HG03432 (cell line): ENCODE results near the gene SAP30.

ENCODE experiments used
- ATAC-seq: cut with Tn5 transposase; IDR thresholded peaks from one replicate; pipeline ENCODE4 v1.9.1; 2021; ENCODE audit warnings: mild to moderate bottlenecking, moderate library complexity; ENCODE audit not compliant: unreplicated experiment

SAP30 gene, protein sequence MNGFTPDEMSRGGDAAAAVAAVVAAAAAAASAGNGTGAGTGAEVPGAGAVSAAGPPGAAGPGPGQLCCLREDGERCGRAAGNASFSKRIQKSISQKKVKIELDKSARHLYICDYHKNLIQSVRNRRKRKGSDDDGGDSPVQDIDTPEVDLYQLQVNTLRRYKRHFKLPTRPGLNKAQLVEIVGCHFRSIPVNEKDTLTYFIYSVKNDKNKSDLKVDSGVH

DNA sequence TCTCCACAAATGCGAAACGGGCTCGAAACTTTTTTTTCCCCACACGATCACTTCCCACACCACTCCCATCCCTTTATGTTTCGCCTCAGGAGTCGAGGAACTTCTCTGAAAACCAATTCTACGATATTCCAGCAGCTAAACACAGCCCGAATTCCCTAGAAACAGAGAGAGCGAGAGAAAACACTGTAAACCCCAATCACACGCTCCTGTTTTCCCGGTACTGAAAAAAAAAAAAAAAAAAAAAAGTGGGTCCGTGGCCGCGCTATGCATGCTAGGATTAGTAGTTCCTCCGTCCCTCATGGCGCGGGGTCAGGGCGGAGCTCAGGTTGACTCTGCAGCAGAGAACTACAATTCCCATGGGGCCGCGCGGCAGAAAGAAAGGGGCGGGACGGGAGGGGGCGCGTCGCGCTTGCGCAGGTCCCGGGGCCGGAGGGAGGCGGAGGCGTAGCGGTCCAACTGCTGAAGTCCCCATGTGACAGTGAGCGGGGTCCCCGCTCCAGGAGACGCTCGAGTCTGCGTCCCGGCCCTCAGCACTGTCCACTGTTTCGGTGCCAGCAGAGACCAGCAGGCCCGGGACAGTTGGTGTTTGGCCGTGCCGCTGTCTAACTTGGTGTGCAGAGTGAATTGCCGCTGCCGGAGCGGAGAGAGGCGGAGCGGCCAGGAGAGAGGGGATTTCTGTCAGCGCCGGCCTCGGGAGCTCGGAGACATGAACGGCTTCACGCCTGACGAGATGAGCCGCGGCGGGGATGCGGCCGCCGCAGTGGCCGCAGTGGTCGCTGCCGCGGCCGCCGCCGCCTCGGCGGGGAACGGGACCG is at the start of gene SAP30:
TSS of gene SAP30 (plus strand) at position 478 of the 815 bp plus-strand sequence. CDS start at position 707, 229 bp downstream.
- ATAC-seq = peak; percentile 75

- ATAC-seq = no peak
Measured at GRCh38 chr4:173325007-173325736, 45.6 kb upstream of the SAP30 start.

GRCh38 chr4:173328236-173328901 is 42.4 kb upstream of the SAP30 start:
- no peak for ATAC-seq

- no peak for ATAC-seq
Measured at GRCh38 chr4:173330590-173330989, 40.2 kb upstream of the SAP30 start.

DNA sequence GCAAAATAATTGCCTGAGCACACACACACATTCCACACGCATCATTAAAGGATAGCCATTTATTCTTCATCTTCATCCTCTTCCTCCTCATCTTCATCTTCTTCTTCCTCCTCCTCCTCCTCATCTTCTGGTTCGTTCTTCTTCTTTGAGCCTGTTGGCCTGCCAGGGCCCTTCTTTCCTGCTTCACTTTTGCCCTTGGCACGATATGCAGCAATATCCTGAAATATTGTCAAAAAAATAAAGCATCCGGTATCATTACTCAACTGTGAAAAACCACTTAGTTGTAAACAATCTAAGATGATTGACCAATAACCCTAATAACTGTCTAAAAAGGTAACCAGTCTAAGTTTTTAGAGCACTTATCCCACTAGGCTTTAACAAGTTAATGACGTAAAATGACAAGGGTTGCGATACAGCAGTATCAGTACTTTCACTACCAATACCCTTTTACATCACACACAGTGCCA is 38.7 kb upstream of the SAP30 start:
- ATAC-seq = no peak

GRCh38 chr4:173332963-173333657 is 37.6 kb upstream of the SAP30 start:
- no peak for ATAC-seq

GRCh38 chr4:173333658-173334084 is 37.1 kb upstream of the SAP30 start:
- peak; percentile 5 for ATAC-seq

DNA sequence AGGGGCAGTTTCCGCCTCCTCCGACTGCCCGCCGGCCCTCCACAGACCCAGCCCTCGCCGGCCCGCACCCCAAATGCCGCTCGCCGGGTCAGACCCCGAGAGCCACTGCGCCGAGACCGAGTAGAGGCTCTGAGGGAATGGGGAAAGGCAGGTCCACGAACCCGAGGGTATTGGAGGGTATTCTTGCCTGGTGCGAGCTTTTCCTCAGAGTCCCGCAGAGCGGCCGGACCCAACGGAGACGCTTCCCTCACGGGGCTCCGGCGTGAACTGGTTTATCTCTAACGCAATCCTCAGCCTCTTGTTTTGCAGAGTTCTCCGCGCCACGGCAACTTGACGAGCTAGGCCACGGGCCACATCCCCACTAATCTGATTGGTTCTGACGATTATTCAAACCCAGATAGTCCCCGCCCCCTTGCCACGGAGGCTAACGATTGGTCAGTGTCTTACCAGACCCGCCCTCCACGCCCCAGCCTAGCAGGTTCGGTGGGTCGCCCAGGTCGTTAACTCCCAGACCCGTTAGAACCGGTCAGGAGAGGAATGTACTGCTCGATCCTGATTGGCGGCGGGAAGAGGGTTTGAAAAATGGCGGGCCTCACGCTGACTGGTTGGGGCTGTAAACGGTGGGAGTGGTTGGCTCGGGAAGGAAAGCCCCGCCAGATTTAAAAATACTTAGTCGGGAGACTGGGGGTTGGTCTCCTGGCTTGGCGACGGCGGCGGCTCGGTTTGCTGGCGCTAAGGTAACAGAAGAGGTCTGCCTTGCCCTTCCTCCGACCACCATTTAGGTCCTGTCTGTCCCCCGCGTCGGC is 36.5 kb upstream of the SAP30 start, which contains the start of gene HMGB2:
TSS of gene HMGB2 (minus strand) at position 274 of the 806 bp plus-strand sequence. CDS start 709 bp downstream, outside the sequence.
- peak; percentile 90 for ATAC-seq

- ATAC-seq = peak; percentile 49
Measured at GRCh38 chr4:173334891-173335752, 35.6 kb upstream of the SAP30 start.

DNA sequence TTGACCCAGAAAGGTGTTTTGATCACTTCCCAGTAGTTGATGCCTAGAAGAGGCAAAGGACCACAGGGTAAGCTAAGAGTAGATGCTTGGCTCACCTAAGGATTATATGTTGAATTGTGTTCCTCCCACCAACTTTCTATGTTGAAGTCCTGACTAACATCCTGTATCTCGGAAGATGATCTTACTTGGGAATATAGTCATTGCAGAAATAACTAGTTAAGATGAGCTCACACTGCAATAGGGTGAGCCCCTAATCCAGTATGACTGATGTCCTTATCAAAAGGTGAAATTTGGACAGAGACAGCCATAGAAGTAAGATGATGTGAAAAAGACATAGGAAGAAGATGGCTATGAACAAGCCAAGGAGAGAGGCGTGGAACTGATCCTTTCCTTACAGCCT is 33.3 kb upstream of the SAP30 start:
- no peak for ATAC-seq

DNA sequence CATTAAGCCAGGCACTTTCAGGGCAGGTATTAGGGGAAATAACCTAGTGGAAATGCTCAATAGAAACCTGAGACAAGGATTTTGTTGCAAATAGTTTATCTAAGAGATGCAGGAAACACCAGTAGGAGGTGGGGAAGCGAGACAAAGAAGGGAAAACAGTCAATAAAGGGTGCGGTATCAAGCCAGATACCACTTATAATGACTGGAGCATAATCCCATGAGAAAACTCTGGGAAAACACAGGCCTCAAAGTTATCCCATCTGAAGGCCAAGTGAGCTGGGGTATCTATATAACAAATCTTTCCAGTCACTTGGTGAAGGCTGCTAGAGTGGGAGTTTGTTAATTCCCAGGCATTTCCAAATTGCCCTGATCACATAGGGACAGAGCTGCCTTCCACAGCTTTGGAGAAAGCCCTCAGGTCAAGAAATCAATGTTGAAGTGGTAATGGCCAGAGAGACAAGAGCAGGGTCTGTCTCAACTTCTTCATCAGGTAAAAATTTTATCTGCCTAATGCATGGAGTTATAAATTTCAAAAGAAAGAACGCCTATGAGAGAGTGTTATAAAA is 26.8 kb upstream of the SAP30 start:
- no peak for ATAC-seq

DNA sequence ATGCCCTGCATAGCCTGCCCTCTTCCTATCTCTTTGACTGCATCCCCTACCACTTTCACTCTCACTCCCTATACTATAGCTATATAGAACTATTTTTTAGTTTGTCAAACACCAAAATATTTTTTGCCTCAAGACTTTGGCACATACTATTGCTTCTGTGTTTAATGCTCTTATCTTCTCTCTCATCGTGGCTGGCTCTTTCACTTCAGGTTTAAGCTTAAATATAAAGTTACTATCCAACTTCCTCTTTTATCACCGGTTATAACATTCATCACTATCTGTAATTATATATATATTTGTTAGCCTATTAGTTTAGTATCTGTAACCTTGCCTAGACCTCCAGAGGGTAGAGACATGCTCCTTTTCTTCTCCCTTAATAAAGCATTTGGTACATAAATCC is 25.1 kb upstream of the SAP30 start:
- no peak for ATAC-seq

- ATAC-seq = no peak
Measured at GRCh38 chr4:173346074-173346473, 24.7 kb upstream of the SAP30 start.

- ATAC-seq = no peak
Measured at GRCh38 chr4:173347467-173347866, 23.3 kb upstream of the SAP30 start.

GRCh38 chr4:173357939-173358338 is 12.8 kb upstream of the SAP30 start:
- ATAC-seq = no peak

DNA sequence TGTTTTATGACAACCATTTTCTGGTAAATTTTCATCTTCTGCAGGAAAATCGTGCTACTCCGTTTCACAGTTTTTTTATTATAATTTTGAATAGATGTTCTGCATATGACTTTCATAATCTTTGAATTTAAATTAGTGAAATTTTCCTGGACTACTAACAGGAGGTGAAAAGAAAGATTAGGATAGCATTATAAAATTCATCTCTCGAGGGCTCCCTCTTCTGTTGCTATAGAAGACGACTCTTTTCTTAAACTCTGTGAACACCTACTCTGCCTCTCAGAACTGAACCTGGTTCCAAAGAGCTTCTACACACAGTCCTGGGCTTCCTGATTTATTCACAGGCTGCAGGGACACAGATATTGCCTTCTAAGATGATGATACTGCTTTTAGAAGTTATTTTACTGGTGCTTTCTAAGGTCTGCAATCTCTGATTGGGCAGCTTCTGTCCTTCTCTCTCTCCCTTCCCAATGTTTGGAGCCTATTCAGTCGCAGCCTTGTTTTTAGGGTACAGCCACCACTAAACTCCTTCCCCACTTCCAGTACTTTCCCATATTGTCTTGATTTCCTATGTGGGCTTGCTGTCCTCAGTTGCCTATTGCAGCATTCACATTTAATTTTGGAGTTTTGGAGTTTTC is 10.1 kb upstream of the SAP30 start:
- ATAC-seq = peak; percentile 41

DNA sequence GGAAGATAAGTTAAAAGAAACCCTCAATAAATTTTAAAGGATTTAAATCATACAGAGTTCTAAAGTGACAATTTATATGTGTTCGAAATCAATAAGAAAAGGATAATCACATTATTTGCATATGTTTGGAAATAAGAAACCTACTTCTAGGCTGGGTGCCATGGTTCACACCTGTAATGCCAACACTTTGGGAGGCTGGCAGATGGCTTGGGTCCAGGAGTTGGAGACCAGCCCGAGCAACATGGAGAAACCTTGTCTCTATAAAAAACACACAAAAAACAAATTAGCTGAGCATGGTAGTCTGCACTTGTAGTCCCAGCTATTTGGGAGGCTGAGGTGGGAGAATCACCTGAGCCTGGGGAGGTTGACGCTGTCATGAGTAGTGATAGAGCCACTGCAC is 8.1 kb upstream of the SAP30 start:
- no peak for ATAC-seq
